Loucy (cell line): Measurements from ENCODE around the gene OPRM1.

Source experiments
- EZH2phosphoT487 ChIP-seq: fragments of 200-600 bp; IDR thresholded peaks from 2 replicates; pipeline ENCODE4 v1.6.1; 2018; ENCODE audit warnings: antibody characterized with exemption, mild to moderate bottlenecking, moderate library complexity, borderline replicate concordance
- TF ChIP-seq, protein P1 (sequence below): fragments of 200-600 bp; sonication (generic); conservative IDR thresholded peaks from 2 replicates; pipeline ENCODE4 v1.5.1; 2014; ENCODE audit warnings: mild to moderate bottlenecking, antibody characterized with exemption, low read length

DNA sequence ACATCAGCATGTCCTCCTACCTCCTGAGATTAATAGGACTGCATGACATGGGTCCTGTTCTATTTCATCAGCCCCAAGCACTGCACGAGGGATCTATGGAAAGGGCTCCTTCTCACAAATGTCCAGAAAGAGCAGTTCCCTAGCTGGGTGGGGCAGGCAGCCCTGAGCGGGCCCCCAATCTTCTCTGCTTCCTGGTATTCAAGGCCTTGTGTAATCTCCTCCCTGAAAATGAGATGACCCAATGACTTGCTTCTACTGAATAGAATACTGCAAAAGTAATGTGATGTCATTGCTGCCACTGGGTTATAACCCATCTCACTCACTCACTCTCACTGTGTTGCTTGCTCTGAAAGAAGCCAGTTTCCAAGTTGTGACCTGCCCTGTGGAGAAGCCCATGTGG, 126.4 kb downstream of the OPRM1 start:
- TF ChIP-seq, protein P1, sequence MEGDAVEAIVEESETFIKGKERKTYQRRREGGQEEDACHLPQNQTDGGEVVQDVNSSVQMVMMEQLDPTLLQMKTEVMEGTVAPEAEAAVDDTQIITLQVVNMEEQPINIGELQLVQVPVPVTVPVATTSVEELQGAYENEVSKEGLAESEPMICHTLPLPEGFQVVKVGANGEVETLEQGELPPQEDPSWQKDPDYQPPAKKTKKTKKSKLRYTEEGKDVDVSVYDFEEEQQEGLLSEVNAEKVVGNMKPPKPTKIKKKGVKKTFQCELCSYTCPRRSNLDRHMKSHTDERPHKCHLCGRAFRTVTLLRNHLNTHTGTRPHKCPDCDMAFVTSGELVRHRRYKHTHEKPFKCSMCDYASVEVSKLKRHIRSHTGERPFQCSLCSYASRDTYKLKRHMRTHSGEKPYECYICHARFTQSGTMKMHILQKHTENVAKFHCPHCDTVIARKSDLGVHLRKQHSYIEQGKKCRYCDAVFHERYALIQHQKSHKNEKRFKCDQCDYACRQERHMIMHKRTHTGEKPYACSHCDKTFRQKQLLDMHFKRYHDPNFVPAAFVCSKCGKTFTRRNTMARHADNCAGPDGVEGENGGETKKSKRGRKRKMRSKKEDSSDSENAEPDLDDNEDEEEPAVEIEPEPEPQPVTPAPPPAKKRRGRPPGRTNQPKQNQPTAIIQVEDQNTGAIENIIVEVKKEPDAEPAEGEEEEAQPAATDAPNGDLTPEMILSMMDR = no peak
- TF ChIP-seq EZH2phosphoT487 = no peak
